Kidney (tissue), 14 donors: Measurements from ENCODE around the gene PGC. TPM values are rescaled to one million over a fixed set of nuclear protein-coding genes. Genes with fewer than 3 reads are reported as not detected.

Experiments used
- DNase-seq, 5 donors: peaks; one replicate each; pipeline ENCODE4 v3.0.0-alpha.2; 2013 to 2020
- FAIRE-seq: peaks from 2 replicates; lab custom pipeline; 2012; peaks lifted over from hg19 to GRCh38; lab: Jason Lieb, UNC
- H3K27ac ChIP-seq, 2 donors: one replicate each; pipeline ENCODE4 v1.7.0; 2013; ENCODE audit warnings: low read depth in 2 of 2, low read length in 2 of 2, inconsistent platforms in 1 of 2
- H3K27me3 ChIP-seq: one replicate; pipeline ENCODE4 v1.7.1; 2013; ENCODE audit warnings: low read length, inconsistent platforms; ENCODE audit not compliant: control insufficient read depth, insufficient read depth
- H3K36me3 ChIP-seq, 3 donors: one replicate each; pipeline versions ENCODE4 v1.7.0 to v1.7.1; 2013; ENCODE audit warnings: low read length in 3 of 3, control low read depth in 1 of 3, inconsistent platforms in 1 of 3; ENCODE audit not compliant: insufficient read depth in 3 of 3, control insufficient read depth in 2 of 3
- H3K4me1 ChIP-seq, 3 donors: one replicate each; pipeline versions ENCODE4 v1.7.0 to v1.7.1; 2013; ENCODE audit warnings: low read length in 3 of 3, inconsistent platforms in 1 of 3, low read depth in 1 of 3; ENCODE audit not compliant: control insufficient read depth in 2 of 3, insufficient read depth in 2 of 3
- H3K4me3 ChIP-seq, 3 donors: one replicate each; pipeline versions ENCODE4 v1.7.0 to v1.8.1; 2013; ENCODE audit warnings: low read length in 3 of 3, control low read depth in 1 of 3, inconsistent platforms in 1 of 3
- H3K9ac ChIP-seq, 3 donors: one replicate each; pipeline versions ENCODE4 v1.7.0 to v1.7.1; 2013; ENCODE audit warnings: low read length in 3 of 3, control low read depth in 1 of 3, inconsistent platforms in 1 of 3
- H3K9me3 ChIP-seq, 3 donors: one replicate each; pipeline versions ENCODE4 v1.7.0 to v1.7.1; 2013; ENCODE audit warnings: low read length in 3 of 3, control low read depth in 1 of 3, inconsistent platforms in 1 of 3; ENCODE audit not compliant: control insufficient read depth in 2 of 3, insufficient read depth in 1 of 3
- CTCF ChIP-seq: IDR thresholded peaks from 3 replicates; pipeline ENCODE4 v1.5.1; 2012; ENCODE audit warnings: mild to moderate bottlenecking, moderate library complexity, borderline replicate concordance; ENCODE audit not compliant: insufficient read depth; ENCODE audit errors: extremely low read depth
- intact Hi-C: fragments of 100-400 bp; cut with DNase I; formaldehyde crosslinking; loops from one replicate; pipeline ENCODE4 v1.11.1; 2022
- polyA plus RNA-seq: library from polyadenylated mRNA; stranded (reverse); fragments of 350-450 nt; fragmentation: Illumina TruSeq; extraction: RNeasy Lipid Tissue Mini Kit (QIAGEN cat#74804); gene quantifications from one replicate; pipeline ENCODE4 v1.2.3, GENCODE V29; 2014; ENCODE audit warnings: low read depth, low replicate concordance; ENCODE audit not compliant: insufficient read depth
- total RNA-seq: library from RNA; stranded (reverse); fragmentation: NEBNext Ultra II Directional; extraction: Animal tissue kit (Norgen Biotek cat#: 25700); gene quantifications from one replicate; pipeline ENCODE4 v1.2.1, GENCODE V29; 2021
- donor health status: control.
- donor health status: control.
- donor health status: control.
- donor health status: control.
- donor health status: control.
- donor health status: DM: yes; HTN: yes; CAD: no.
- donor health status: Normal renal cell carcinoma (clear cell type).

PGC gene
- total and polyA plus RNA-seq, 2 donors from 2014 or later: 0.39 TPM; not detected in 1

GRCh38 chr6:41785254-41785653 lies 38.1 kb upstream of the PGC start:
- intact Hi-C loops: loop anchor here (10.0 kb wide), 1 partner anchor 260 kb away; no protein-coding TSS in a partner anchor
- Histone ChIP-seq H3K27ac (no peak overlapping the region), H3K9ac (no peak overlapping the region), H3K9me3 (no peaks in the 10 kb centered on the region), H3K27me3 (no peaks in the 10 kb centered on the region), H3K36me3 (peaks cover 2 to 12% (median 5%) of the 10 kb centered on the region in 3 donors), H3K4me3 (no peak overlapping the region), H3K4me1 (peaks cover 0 to 21% (median 3%) of the 10 kb centered on the region in 3 donors)
- FAIRE-seq (no peak), DNase-seq (no peak)
- no peak for TF ChIP-seq CTCF

- FAIRE-seq: no peak
- H3K27me3 ChIP-seq: no peaks in the 10 kb centered on the region
- intact Hi-C loops: loop anchor here (10.0 kb wide), 1 partner anchor 260 kb away; no protein-coding TSS in a partner anchor
- H3K9me3 ChIP-seq: no peaks in the 10 kb centered on the region
- H3K9ac ChIP-seq: no peak overlapping the region
- no peak for TF ChIP-seq CTCF
- peaks cover 2 to 6% (median 2%) of the 10 kb centered on the region in 3 donors for H3K36me3 ChIP-seq
- no peak overlapping the region for H3K27ac ChIP-seq
- peak in 1 of 5 donors; percentile 16 for DNase-seq
- H3K4me1 ChIP-seq: peaks cover 0 to 21% (median 3%) of the 10 kb centered on the region in 3 donors
- no peak overlapping the region for H3K4me3 ChIP-seq
Observed at GRCh38 chr6:41784581-41785171, 37.5 kb upstream of the PGC start.

GRCh38 chr6:41783106-41783780 lies 36.0 kb upstream of the PGC start:
- no peak overlapping the region for H3K27ac ChIP-seq
- FAIRE-seq (no peak), DNase-seq (no peak)
- H3K4me1 ChIP-seq: peaks cover 0 to 26% (median 3%) of the 10 kb centered on the region in 3 donors
- no peak overlapping the region for H3K4me3 ChIP-seq
- H3K27me3 ChIP-seq: no peaks in the 10 kb centered on the region
- no peaks in the 10 kb centered on the region for H3K9me3 ChIP-seq
- H3K9ac ChIP-seq: no peak overlapping the region
- TF ChIP-seq CTCF: no peak
- intact Hi-C loops: loop anchor here (10.0 kb wide), 1 partner anchor 262 kb away; no protein-coding TSS in a partner anchor
- no peaks in the 10 kb centered on the region for H3K36me3 ChIP-seq
